ENCODE measurements around the gene PPP2R3B.
"Not testable (repeated sequence)": the region's sequence is repeated elsewhere in the genome, so short reads cannot be mapped to it uniquely, and the experiment has no call there.

PPP2R3B gene

GRCh38 chrX:386768-387575 lies at the start of gene PPP2R3B:
TSS of gene PPP2R3B (minus strand) at chrX:386907. CDS start at chrX:386691, 216 bp downstream.
- peak; percentile 100 for DNase-seq

DNA sequence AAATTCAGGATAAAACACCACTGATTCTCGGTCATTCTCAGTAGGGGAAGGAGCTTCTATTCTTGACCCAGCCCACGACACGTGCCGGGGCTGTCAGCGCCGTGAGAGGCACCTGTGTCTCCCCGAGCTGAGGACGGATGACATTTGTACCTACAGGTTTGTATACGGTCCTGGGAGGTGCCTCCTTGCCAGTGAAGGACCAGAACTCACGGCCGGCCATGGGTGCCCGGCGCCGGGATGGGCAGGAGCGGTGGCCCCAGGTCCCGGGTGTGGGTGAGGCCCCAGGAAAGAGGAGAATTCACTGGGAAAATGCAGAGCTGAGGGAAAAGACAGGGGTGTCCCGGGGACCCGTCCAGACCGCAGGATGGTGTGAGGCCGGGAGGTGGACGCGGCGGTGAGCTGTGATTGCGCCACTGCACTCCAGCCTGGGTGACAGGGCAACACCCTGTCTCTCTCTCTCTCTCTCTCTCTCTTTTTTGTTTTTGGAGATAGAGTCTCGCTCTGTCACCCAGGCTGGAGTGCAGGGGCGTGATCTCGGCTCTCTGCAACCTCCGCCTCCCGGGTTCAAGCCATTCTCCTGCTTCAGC lies 48.9 kb upstream of the PPP2R3B start:
- DNase-seq: peak; percentile 3

DNA sequence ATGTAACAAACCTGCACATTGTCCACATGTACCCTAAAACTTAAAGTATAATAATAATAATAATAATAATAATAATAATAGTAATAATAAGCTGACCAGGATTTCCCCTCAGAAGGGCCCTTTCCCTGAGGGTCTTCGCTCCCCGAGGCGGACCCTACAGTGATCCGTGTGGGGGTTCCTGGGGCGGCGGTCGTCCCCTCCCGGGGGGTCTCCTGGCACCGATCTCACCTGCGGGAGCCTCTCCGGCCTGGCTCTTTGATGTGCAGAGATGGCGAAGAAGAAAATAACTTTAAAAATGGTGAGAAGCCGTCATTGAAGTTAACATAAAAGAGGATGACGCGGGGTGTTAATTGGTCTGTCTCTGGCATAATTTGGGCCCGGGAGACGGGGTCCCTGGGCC lies 48.2 kb upstream of the PPP2R3B start:
- DNase-seq: peak; percentile 6

- DNase-seq: no peak
Measured at GRCh38 chrX:433771-434170, 47.1 kb upstream of the PPP2R3B start.

DNA sequence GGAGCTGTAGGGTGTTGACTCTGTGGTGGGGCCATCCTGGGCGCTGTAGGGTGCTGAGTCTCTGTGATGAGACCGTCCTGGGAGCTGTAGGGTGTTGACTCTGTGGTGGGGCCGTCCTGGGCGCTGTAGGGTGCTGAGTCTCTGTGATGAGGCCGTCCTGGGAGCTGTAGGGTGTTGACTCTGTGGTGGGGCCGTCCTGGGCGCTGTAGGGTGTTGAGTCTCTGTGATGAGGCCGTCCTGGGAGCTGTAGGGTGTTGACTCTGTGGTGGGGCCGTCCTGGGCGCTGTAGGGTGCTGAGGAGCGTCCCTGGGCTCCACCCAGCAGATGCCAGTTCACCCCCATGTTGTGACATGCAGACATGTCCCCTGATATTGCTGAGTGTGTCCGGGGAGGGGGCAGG lies 46.0 kb upstream of the PPP2R3B start:
- DNase-seq: not testable (repeated sequence)

- DNase-seq: no peak
Measured at GRCh38 chrX:431492-432111, 44.9 kb upstream of the PPP2R3B start.

DNA sequence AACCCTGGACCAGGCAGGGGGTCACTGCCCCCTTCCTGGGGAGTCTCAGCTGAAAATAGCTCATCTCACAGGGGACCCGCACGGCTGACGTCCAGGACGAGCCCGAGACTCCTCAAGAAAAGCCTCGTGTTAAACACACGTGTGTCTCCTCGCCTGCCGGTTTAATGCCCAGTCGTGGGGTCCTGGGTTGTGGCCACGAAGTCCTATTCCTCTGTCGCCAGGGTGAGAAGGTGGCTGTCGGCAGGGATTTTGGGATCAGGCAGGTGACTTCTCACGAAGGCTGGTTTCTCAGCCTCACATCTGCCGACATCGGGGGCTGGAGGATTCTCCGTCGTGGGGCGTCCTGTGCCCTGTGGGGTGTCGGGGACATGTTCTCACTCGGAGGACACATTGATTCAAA lies 44.3 kb upstream of the PPP2R3B start:
- no peak for DNase-seq

- no peak for DNase-seq
Measured at GRCh38 chrX:429266-429825, 42.6 kb upstream of the PPP2R3B start.

DNA sequence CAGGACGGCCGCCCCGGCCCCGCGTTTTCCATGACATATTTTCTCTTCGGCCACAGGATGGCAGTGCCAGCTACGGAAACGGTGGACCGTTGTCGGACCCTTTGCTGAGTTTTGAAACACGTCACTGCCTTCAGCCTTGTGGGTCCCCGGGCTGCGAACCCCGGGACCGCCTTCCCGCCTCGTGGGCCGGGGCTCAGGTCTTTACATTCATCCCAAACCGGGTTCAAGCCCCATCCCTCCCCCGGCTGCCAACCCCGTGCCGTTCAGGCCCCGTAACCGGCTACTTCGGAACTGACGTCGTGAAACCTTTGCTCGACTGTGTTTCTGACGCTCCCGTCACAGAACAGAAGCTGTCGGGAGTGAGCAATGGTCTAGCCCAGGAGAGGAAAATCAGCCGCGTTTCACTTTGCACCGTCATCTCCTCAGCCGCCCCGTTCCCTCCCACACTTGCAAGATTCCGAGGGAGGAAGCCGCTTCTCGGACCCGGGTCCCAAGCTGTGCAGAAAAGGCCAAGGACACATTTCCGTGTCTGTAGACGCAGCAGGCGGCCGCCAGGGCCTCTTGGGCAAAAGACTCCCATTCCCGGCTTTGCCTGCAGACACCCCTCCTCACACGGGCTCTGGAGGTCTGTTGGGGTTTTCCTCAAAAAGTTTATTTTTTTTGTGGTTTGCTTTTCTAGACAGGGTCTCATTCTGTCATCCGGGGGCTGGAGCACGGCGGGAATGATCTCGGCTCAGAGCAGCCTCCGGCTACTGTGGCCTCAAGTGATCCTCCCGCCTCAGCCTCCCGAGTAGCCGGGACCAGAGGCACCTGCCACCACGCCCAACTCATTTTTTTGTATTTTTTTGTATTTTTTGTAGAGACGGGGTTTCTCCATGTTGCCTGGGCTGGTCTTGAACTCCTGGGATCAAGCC lies 41.4 kb upstream of the PPP2R3B start:
- no peak for DNase-seq

DNA sequence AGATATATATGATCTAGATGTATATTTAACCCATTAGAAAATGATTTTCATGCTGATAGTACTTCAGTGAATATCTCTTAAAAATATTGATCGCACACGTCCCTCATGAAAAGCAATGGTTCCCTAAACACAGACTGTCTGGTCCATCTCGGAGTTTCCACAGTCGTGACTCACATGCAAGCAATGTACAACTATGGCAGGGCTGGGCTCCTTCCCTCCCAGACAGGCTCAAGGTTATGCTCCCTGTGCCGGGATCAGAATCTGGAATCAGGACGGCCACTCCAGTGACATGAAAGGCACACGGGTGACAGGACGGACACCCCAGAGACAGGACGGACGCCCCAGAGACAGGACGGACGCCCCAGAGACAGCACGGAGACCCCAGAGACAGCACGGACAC lies 40.2 kb upstream of the PPP2R3B start:
- DNase-seq: no peak

GRCh38 chrX:425056-425455 lies 38.3 kb upstream of the PPP2R3B start:
- DNase-seq: no peak

DNA sequence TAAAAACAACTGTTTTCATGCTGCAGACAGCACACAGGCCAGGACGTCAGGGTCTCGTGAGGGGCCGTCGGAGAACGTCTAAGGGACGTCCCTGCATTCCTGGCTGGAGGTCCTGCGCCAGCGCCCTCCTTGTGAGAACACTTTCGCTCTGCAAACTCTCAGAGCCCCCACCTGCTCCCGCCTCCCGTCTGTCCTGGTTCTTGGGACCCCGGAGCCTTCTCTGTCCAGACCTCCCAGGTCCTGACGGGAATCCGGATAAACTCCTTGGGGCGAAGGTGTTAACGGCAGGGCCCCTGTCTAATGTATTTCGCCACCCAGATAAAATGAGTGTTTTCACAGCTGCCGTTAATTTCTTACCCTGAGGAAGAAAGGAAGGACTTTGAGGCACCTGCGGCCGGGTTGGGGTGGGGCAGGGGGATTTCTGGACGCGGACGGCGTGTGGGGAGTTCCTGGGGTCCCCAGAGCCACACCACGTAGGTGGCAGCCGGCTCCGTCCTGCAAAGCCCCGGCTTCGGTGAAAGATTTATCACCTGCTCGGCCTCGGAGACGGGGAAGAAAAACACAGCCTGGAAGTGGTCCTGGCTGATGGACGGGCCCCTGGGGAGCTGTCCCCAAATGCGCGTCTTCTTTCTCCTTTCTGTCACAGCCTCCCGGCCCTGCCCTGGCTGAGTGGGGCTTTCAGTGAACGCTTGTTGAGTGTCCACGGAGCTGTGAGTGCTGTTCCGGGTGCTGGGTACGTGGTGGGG lies 35.1 kb upstream of the PPP2R3B start:
- no peak for DNase-seq

- DNase-seq: no peak
Measured at GRCh38 chrX:420496-421223, 34.0 kb upstream of the PPP2R3B start.

- DNase-seq: no peak
Measured at GRCh38 chrX:418927-419729, 32.4 kb upstream of the PPP2R3B start.

- not testable (repeated sequence) for DNase-seq
Measured at GRCh38 chrX:415498-415897, 28.8 kb upstream of the PPP2R3B start.

GRCh38 chrX:413322-414201 lies 26.9 kb upstream of the PPP2R3B start:
- DNase-seq: no peak

GRCh38 chrX:410296-410695 lies 23.6 kb upstream of the PPP2R3B start:
- DNase-seq: no peak

DNA sequence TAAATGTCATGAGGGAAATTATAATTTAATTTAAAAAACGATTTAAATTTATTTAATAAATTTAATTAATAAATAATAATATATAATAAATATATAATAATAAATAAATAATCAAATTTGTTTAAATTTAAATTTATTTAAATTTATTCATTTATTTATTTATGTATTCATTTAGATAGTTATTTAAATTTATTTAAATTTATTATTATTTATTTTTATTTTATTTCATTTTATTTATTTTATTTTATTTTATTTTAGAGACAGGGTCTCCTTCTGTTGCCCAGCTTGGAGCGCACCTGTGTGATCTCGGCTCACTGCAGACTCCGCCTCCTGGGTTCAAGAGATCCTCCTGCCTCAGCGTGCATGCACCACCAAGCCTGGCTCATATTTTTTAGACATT lies 18.4 kb upstream of the PPP2R3B start:
- DNase-seq: no peak

GRCh38 chrX:404656-405055 lies 17.9 kb upstream of the PPP2R3B start:
- DNase-seq: no peak

Measured in CD4-positive, alpha-beta T cell treated with Interleukin-15 for 1 hour (primary cell).